GM13977 (cell line): Measurements from ENCODE around the gene TAF13.

Source experiments
- DNase-seq: peaks from one replicate; pipeline ENCODE4 v3.0.0; 2012; ENCODE audit warnings: low spot score
- CTCF ChIP-seq: IDR thresholded peaks from 2 replicates; pipeline ENCODE4 v1.5.1; 2012; ENCODE audit warnings: mild to moderate bottlenecking, control low read depth; ENCODE audit not compliant: insufficient read depth; ENCODE audit errors: extremely low read depth, missing control alignments
- in situ Hi-C: fragments of 300-500 bp; cut with MboI; formaldehyde crosslinking; loops from one replicate; pipeline ENCODE4 v1.12.0; 2022; ENCODE audit warnings: low sequenced_read_pairs, low pct_unique_long_range_greater_than_20kb, mixed read lengths, inconsistent platforms; ENCODE audit not compliant: unreplicated experiment

Gene TAF13

GRCh38 chr1:109105881-109106280 is 30.1 kb upstream of the TAF13 start:
- TF ChIP-seq CTCF = no peak
- in situ Hi-C loops = no loop called here
- no peak for DNase-seq

GRCh38 chr1:109104364-109105151 is 28.8 kb upstream of the TAF13 start:
- in situ Hi-C loops = no loop called here
- TF ChIP-seq CTCF = no peak
- no peak for DNase-seq

GRCh38 chr1:109099938-109100773 is 24.4 kb upstream of the TAF13 start:
- in situ Hi-C loops = no loop called here
- TF ChIP-seq CTCF = peak; percentile 87

GRCh38 chr1:109096120-109096519 is 20.3 kb upstream of the TAF13 start:
- in situ Hi-C loops = no loop called here
- TF ChIP-seq CTCF = no peak
- DNase-seq = no peak

More at GRCh38 chr1:109099938-109100773, 24.4 kb upstream of the TAF13 start:
- peak; percentile 94 for DNase-seq

GRCh38 chr1:109095631-109096030 is 19.8 kb upstream of the TAF13 start:
- no peak for TF ChIP-seq CTCF
- in situ Hi-C loops = no loop called here
- no peak for DNase-seq

- in situ Hi-C loops = no loop called here
- DNase-seq = no peak
- TF ChIP-seq CTCF = no peak
These were observed 19.1 kb upstream of the TAF13 start for GRCh38 chr1:109094871-109095270.
